GM12865 (cell line): ENCODE measurements around the gene LCP2.

ENCODE experiments used
- DNase-seq: peaks from one replicate; pipeline ENCODE4 v3.0.0; 2010; ENCODE audit warnings: low read depth
- H3K4me3 ChIP-seq: 2 replicates; pipeline ENCODE4 v1.5.1; 2011; ENCODE audit warnings: mild to moderate bottlenecking, low read depth, low read length, control low read depth
- CTCF ChIP-seq: IDR thresholded peaks from 2 replicates; pipeline ENCODE4 v1.5.1; 2011; ENCODE audit warnings: low read length, control low read depth, low read depth, inconsistent platforms; ENCODE audit not compliant: insufficient read depth; ENCODE audit errors: missing control alignments

The LCP2 gene

DNA sequence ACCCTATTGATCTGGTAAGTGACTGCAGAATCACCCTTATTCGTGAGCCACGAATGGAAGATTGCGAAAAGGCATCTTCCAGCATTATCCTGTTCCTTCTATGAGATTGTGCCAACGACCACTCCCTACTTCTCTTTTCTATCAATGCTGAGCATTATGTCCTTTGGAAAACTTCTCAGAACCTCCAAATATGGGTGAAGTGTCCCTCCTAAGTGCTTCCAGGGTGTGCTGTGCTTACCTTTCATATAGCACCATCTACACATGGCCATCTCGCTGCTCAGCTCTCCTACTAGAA is 14.7 kb upstream of the LCP2 start:
- no peak for TF ChIP-seq CTCF
- DNase-seq = no peak
- no peak overlapping the region for H3K4me3 ChIP-seq

DNA sequence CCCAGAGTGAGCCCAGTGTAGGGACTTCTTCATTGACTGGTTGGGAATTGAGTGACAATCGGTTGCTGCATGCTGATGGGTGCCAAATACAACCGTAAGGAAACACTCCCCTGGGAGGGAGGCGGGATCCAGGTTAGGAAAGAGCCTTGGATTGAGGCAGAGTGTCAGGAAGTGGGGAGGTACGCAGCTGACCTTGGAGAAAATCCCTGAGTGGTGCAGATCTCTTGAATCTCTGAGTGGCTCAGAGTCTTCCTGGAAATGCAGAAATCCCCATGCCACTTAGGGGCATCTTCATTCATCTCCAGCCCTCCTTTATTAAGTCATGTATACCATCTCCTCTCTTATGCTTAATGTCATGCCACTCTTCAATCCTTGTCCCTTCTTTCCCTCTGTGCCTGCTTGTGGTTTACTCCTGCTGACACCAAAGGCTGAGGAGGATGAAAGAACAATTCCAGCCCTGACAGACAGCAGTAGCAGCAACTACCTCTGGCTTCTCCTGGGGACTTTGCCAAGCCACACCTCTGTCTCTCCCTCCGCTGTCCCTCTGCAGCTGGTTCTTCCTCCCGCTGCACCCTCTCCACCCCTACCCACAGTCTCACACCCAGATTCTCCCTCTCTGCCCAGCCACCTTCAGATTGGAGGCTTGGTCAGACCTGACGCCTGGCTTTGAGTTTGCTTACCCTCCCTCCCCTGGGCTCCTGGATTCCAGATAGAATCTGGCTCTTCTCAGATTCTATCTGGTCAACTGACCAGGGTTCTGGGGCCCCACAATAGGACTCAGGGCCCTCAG is 14.1 kb upstream of the LCP2 start:
- DNase-seq = no peak
- TF ChIP-seq CTCF = no peak

DNA sequence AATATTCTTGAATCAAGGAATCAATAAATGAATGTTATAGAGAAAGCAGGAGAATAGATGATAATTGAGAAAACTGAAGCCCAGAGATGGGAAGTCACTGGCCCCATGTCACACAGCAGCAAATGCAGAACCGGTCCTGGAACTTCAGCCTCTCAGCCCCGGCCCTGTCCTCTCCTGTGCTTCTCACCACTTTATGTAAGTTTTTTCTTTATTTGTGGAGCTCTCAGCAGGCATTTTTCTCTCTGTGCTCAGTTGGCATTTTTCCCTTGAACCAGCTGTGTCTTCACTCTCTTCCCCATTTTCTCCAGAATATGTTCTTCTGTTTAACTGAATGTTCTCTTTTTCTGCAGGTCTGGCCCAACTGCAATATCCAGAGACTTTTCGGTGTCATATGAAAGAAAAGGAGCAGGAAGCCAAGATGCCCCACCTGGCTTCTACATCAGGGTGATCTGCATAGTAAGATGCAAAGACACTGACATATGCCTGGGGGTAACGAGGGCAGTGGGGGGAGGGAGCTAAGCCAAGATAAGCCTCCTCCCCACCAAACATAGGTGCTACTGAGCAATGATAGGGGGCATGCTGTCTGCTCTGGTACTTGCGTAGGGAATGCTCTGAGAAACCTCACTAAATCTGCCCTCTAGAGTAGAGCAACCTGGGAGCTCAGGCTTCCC is 12.8 kb upstream of the LCP2 start:
- no peak for TF ChIP-seq CTCF
- no peak overlapping the region for H3K4me3 ChIP-seq
- DNase-seq = no peak

More for the DNA sequence above, 14.1 kb upstream of the LCP2 start:
- no peak overlapping the region for H3K4me3 ChIP-seq

GRCh38 chr5:170308686-170309085 is 11.1 kb upstream of the LCP2 start:
- no peak for DNase-seq
- TF ChIP-seq CTCF = no peak
- no peak overlapping the region for H3K4me3 ChIP-seq

DNA sequence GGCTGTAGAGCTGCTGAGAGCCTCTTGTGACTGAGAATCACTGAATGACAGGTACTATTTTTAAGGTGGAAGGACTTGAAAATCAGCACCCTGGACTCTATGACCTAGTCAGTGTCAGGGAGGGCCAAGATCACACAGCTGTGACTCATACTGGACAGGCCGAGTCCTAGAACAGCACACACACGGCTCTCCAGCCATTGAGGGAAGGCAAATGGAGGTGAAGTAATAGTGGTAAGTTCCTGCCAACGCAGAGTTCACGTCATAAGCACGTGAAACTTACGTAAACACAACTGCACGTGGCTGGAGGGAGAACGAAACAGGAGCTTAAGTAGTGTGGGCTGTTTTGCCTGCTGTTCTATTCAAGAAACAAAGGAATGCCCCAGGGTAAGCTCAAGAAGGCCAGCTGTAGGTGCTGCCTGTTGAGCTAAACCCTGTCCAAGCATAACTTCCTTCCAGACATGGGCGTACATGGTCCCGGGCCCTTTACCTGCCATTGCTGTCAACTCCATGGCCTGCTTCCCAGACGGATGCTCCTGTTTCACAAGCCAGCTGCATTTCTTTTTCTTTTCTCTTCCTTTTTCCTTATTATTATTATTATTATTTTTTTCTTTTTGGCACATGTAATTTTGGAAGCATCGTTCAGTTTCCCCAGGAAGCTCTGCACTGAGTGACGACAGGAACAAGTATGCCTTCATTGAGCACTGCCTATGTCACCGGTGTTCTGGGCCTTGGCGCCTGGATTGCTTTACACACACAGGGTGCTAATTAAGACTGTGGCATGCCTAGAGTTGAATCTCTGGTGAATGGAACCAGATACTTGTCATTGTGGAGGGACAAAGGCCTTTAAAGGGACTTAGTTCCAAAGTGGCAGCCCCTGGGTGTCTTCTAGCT is 10.2 kb upstream of the LCP2 start:
- DNase-seq = peak; percentile 52
- no peak for TF ChIP-seq CTCF
- H3K4me3 ChIP-seq = no peak overlapping the region

GRCh38 chr5:170306381-170306831 is 8.8 kb upstream of the LCP2 start:
- no peak for TF ChIP-seq CTCF
- peak; percentile 69 for DNase-seq
- no peak overlapping the region for H3K4me3 ChIP-seq
